DMS114 treated with DMSO at 0.1 percent for 48 hours (cell line): Measurements from ENCODE around the gene KDM4F.
A peak's percentile ranks its signal among the peaks of the same experiment; 100 is the strongest.

Experiments
- DNase-seq: peaks from one replicate; lab custom pipeline; 2025; ENCODE audit not compliant: unreplicated experiment; lab: John Stamatoyannopoulos, UW

KDM4F gene

GRCh38 chr11:95059046-95059445, 9.8 kb downstream of the KDM4F start:
- DNase-seq = no peak

GRCh38 chr11:95065336-95065735, 16.1 kb downstream of the KDM4F start:
- DNase-seq = no peak

- no peak for DNase-seq
These were observed 17.5 kb downstream of the KDM4F start, which contains the start of gene SRSF8 for GRCh38 chr11:95066716-95067038. Gene SRSF8, plus strand, starts transcription at chr11:95066919. Its CDS starts 308 bp downstream, at chr11:95067227.

GRCh38 chr11:95067039-95067840, 18.0 kb downstream of the KDM4F start:
- peak; percentile 43 for DNase-seq

- no peak for DNase-seq
These were observed 18.6 kb downstream of the KDM4F start for GRCh38 chr11:95067841-95068219.

GRCh38 chr11:95068549-95068948, 19.3 kb downstream of the KDM4F start:
- peak; percentile 74 for DNase-seq

- DNase-seq = no peak
These were observed 21.2 kb downstream of the KDM4F start for GRCh38 chr11:95070471-95070870.

GRCh38 chr11:95072948-95073347, 23.7 kb downstream of the KDM4F start:
- no peak for DNase-seq

GRCh38 chr11:95074792-95075563, 25.8 kb downstream of the KDM4F start:
- DNase-seq = no peak

GRCh38 chr11:95076416-95076815, 27.2 kb downstream of the KDM4F start:
- DNase-seq = no peak

GRCh38 chr11:95076981-95077380, 27.8 kb downstream of the KDM4F start:
- DNase-seq = no peak

GRCh38 chr11:95078526-95078925, 29.3 kb downstream of the KDM4F start:
- no peak for DNase-seq

- DNase-seq = no peak
These were observed 31.8 kb downstream of the KDM4F start for GRCh38 chr11:95081010-95081409.

- no peak for DNase-seq
These were observed 32.2 kb downstream of the KDM4F start for GRCh38 chr11:95081412-95081811.

- no peak for DNase-seq
These were observed 33.4 kb downstream of the KDM4F start for GRCh38 chr11:95082576-95083001.

- DNase-seq = no peak
These were observed 35.3 kb downstream of the KDM4F start for GRCh38 chr11:95084509-95084908.

- DNase-seq = no peak
These were observed 36.0 kb downstream of the KDM4F start for GRCh38 chr11:95085117-95085816.

GRCh38 chr11:95086151-95086550, 36.9 kb downstream of the KDM4F start:
- no peak for DNase-seq

GRCh38 chr11:95086836-95087570, 37.8 kb downstream of the KDM4F start:
- no peak for DNase-seq

- peak; percentile 23 for DNase-seq
These were observed 39.9 kb downstream of the KDM4F start for GRCh38 chr11:95088946-95089619.
